ENCODE measurements around the gene KRTAP1-4. TPM values are rescaled to one million over a fixed set of nuclear protein-coding genes. Genes with fewer than 3 reads are reported as not detected.

The KRTAP1-4 gene
- total and polyA plus RNA-seq, 2 experiments from 2014 or later = not detected

GRCh38 chr17:40996829-40997228 is 33.2 kb downstream of the KRTAP1-4 start:
- 81% methylated on average over 4 of the region's 4 CpGs for WGBS (ENCODE audit: low lambda C conversion rate, missing lambda C conversion rate)
- TF ChIP-seq EZH2phosphoT487 (IDR thresholded peaks at IDR 0.05; ENCODE audit: low read depth, severe bottlenecking, unreplicated experiment) = no peak
- TF ChIP-seq EZH2 (IDR thresholded peaks at IDR 0.05; ENCODE audit: borderline replicate concordance) = no peak
- TF ChIP-seq, protein P1, sequence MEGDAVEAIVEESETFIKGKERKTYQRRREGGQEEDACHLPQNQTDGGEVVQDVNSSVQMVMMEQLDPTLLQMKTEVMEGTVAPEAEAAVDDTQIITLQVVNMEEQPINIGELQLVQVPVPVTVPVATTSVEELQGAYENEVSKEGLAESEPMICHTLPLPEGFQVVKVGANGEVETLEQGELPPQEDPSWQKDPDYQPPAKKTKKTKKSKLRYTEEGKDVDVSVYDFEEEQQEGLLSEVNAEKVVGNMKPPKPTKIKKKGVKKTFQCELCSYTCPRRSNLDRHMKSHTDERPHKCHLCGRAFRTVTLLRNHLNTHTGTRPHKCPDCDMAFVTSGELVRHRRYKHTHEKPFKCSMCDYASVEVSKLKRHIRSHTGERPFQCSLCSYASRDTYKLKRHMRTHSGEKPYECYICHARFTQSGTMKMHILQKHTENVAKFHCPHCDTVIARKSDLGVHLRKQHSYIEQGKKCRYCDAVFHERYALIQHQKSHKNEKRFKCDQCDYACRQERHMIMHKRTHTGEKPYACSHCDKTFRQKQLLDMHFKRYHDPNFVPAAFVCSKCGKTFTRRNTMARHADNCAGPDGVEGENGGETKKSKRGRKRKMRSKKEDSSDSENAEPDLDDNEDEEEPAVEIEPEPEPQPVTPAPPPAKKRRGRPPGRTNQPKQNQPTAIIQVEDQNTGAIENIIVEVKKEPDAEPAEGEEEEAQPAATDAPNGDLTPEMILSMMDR (IDR thresholded peaks at IDR 0.05; ENCODE audit: poor library complexity) = no peak
- H3K36me3 ChIP-seq (replicated peaks; ENCODE audit: insufficient read depth, low read depth) = no peaks in the 10 kb centered on the region

DNA sequence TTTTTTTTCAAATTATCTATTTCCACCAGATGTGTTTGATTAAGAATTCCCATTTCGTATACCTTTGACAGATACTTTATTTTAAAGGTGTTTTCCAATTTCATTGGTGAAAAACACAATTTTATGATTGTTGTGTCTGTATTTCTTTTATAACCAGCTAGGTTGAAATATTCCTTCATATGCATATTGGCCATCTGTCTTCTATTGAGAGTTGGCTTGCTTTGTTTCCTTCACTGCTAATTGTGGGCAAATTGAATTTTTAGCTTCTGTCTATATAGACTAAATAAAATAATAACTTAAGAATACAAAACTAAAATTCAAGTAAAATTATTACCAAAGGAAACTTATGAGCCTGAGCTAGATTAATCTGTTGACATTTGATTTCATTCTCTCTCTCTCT is 34.9 kb downstream of the KRTAP1-4 start:
- WGBS (ENCODE audit: low lambda C conversion rate, missing lambda C conversion rate) = 0% methylated on average over 1 of the region's 1 CpG
- TF ChIP-seq, protein P1 (IDR thresholded peaks at IDR 0.05; ENCODE audit: poor library complexity) = no peak
- no peak for TF ChIP-seq EZH2 (IDR thresholded peaks at IDR 0.05; ENCODE audit: borderline replicate concordance)
- TF ChIP-seq EZH2phosphoT487 (IDR thresholded peaks at IDR 0.05; ENCODE audit: low read depth, severe bottlenecking, unreplicated experiment) = no peak
- Histone ChIP-seq H3K4me1 (ENCODE audit: insufficient read depth) (no peaks in the 10 kb centered on the region), H3K36me3 (replicated peaks; ENCODE audit: insufficient read depth, low read depth) (no peaks in the 10 kb centered on the region), H3K9me3 (ENCODE audit: low read depth) (no peaks in the 10 kb centered on the region), H3K27ac (no peak overlapping the region), H3K4me3 (no peak overlapping the region), H3K9me2 (replicated peaks; ENCODE audit: insufficient read depth) (no peaks in the 10 kb centered on the region), H3K79me2 (no peaks in the 10 kb centered on the region), H4K20me1 (ENCODE audit: insufficient read depth, poor library complexity, severe bottlenecking) (no peaks in the 10 kb centered on the region), H3K4me2 (no peak overlapping the region), H3K27me3 (peaks cover 4% of the 10 kb centered on the region), H2AFZ (no peak overlapping the region)
- DNase-seq (ENCODE audit: low spot score) = no peak

More at GRCh38 chr17:40996829-40997228, 33.2 kb downstream of the KRTAP1-4 start:
- Histone ChIP-seq H3K4me2 (no peak overlapping the region), H4K20me1 (ENCODE audit: insufficient read depth, poor library complexity, severe bottlenecking) (no peaks in the 10 kb centered on the region), H2AFZ (no peak overlapping the region), H3K9me3 (ENCODE audit: low read depth) (no peaks in the 10 kb centered on the region), H3K9me2 (replicated peaks; ENCODE audit: insufficient read depth) (no peaks in the 10 kb centered on the region), H3K27ac (no peak overlapping the region), H3K4me3 (no peak overlapping the region), H3K27me3 (peaks cover 4% of the 10 kb centered on the region), H3K79me2 (no peaks in the 10 kb centered on the region), H3K4me1 (ENCODE audit: insufficient read depth) (no peaks in the 10 kb centered on the region)
- DNase-seq (ENCODE audit: low spot score) = no peak

DNA sequence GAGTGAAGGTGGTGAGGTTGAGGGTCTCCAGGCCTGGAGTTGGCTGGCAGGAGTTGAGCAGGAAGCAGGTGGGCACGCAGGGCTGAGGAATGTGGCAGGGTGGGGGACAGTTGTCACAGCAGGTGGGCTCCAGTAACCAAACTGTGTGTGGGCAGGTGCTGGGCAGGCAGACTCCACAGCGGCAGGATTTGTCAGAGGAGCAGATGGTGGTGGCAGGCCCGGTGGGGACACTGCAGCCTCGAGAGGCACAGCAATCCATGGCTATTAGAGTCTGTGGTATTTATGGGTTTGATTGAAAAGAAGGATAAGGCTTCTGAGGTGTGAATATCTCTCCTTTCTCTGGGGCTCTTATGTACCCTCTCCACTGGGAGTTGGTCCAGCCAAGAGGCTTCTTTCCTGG is 36.2 kb downstream of the KRTAP1-4 start, which contains the start of gene KRTAP3-3:
KRTAP3-3 (minus strand) TSS at position 326 of the 400 bp plus-strand sequence; CDS start at position 259, 67 bp downstream.
- WGBS (ENCODE audit: low lambda C conversion rate, missing lambda C conversion rate) = 44% methylated on average over 4 of the region's 4 CpGs

More for the DNA sequence above, 36.2 kb downstream of the KRTAP1-4 start, which contains the start of gene KRTAP3-3:
- Histone ChIP-seq H3K4me2 (no peak within 1 kb of the TSS), H3K4me1 (ENCODE audit: insufficient read depth) (no peaks in the 10 kb centered on the region), H3K79me2 (no peaks in the 10 kb centered on the region), H2AFZ (no peak within 1 kb of the TSS), H3K9me2 (replicated peaks; ENCODE audit: insufficient read depth) (no peaks in the 10 kb centered on the region), H3K27me3 (peaks cover 4% of the 10 kb centered on the region), H3K9me3 (ENCODE audit: low read depth) (no peaks in the 10 kb centered on the region), H3K36me3 (replicated peaks; ENCODE audit: insufficient read depth, low read depth) (no peaks in the 10 kb centered on the region), H3K27ac (no peak within 1 kb of the TSS), H3K4me3 (no peak within 1 kb of the TSS), H4K20me1 (ENCODE audit: insufficient read depth, poor library complexity, severe bottlenecking) (no peaks in the 10 kb centered on the region)
- TF ChIP-seq, protein P1 (IDR thresholded peaks at IDR 0.05; ENCODE audit: poor library complexity) = no peak
- no peak for TF ChIP-seq EZH2 (IDR thresholded peaks at IDR 0.05; ENCODE audit: borderline replicate concordance)
- no peak for TF ChIP-seq EZH2phosphoT487 (IDR thresholded peaks at IDR 0.05; ENCODE audit: low read depth, severe bottlenecking, unreplicated experiment)
- DNase-seq (ENCODE audit: low spot score) = no peak
